Hepatocyte (in vitro differentiated cells): ENCODE measurements around the gene ARL17B.
"Not testable (repeated sequence)": the region's sequence is repeated elsewhere in the genome, so short reads cannot be mapped to it uniquely, and the experiment has no call there.

Experiments
- EZH2 ChIP-seq: fragments of 200-600 bp; sonication (generic); IDR thresholded peaks from 2 replicates; pipeline ENCODE4 v1.6.1; 2016; ENCODE audit warnings: antibody characterized with exemption, mild to moderate bottlenecking, borderline replicate concordance
- TF ChIP-seq, protein P1 (sequence below): fragments of 200-600 bp; sonication (generic); IDR thresholded peaks from 2 replicates; pipeline ENCODE4 v1.5.1; 2016; ENCODE audit warnings: antibody characterized with exemption, mild to moderate bottlenecking; ENCODE audit not compliant: poor library complexity

DNA sequence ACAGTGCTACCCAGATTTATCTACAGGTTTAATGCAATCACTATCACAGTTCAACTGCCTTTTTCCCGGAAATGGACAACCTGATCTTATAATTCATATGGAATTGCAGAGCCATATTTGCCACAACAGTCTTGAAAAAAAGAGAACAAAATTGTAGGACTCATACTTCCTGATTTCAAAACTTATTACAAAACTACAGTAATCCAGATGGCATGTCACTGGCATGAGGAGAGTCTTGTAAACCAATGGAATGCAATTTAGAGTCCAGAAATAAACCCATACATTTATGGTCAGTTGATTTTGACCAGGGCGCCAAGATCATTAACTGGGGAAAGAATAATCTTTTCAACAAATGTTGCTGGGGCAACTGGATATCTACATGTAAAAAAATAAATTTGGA is 32.1 kb upstream of the ARL17B start:
- TF ChIP-seq EZH2, result not testable (repeated sequence)
- TF ChIP-seq, protein P1, sequence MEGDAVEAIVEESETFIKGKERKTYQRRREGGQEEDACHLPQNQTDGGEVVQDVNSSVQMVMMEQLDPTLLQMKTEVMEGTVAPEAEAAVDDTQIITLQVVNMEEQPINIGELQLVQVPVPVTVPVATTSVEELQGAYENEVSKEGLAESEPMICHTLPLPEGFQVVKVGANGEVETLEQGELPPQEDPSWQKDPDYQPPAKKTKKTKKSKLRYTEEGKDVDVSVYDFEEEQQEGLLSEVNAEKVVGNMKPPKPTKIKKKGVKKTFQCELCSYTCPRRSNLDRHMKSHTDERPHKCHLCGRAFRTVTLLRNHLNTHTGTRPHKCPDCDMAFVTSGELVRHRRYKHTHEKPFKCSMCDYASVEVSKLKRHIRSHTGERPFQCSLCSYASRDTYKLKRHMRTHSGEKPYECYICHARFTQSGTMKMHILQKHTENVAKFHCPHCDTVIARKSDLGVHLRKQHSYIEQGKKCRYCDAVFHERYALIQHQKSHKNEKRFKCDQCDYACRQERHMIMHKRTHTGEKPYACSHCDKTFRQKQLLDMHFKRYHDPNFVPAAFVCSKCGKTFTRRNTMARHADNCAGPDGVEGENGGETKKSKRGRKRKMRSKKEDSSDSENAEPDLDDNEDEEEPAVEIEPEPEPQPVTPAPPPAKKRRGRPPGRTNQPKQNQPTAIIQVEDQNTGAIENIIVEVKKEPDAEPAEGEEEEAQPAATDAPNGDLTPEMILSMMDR, result not testable (repeated sequence)
